Thoracic aorta (tissue), 2 donors: Measurements from ENCODE around the gene PRPF39. TPM values are rescaled to one million over a fixed set of nuclear protein-coding genes. Genes with fewer than 3 reads are reported as not detected.

Experiments used
- ATAC-seq: fragments of 150-250 bp; one replicate; pipeline ENCODE4 v1.8.0; 2017; ENCODE audit warnings: low read depth; ENCODE audit not compliant: insufficient number of reproducible peaks, low FRiP score
- DNase-seq: peaks from one replicate; pipeline ENCODE4 v3.0.0-alpha.2; 2020; ENCODE audit warnings: low spot score
- H3K27ac ChIP-seq, 2 donors: fragments of 200-600 bp; sonication (generic); 1 replicate in 1 of 2; 2 replicates in 1 of 2; pipeline ENCODE4 v1.5.1; 2016; ENCODE audit warnings: mild to moderate bottlenecking in 2 of 2, moderate library complexity in 2 of 2
- H3K27me3 ChIP-seq: fragments of 200-600 bp; sonication (generic); replicated peaks from 2 replicates; pipeline ENCODE4 v1.6.0; 2016; ENCODE audit warnings: mild to moderate bottlenecking; ENCODE audit not compliant: insufficient read depth
- H3K36me3 ChIP-seq: fragments of 200-600 bp; sonication (generic); one replicate; pipeline ENCODE4 v1.5.1; 2016
- H3K4me1 ChIP-seq, 2 donors: fragments of 200-600 bp; sonication (generic); 1 replicate in 1 of 2; 2 replicates in 1 of 2; pipeline versions ENCODE4 v1.5.1 to v1.6.0; 2016; ENCODE audit warnings: low read depth in 2 of 2, mild to moderate bottlenecking in 1 of 2; ENCODE audit not compliant: control insufficient read depth in 1 of 2
- H3K4me3 ChIP-seq: fragments of 200-600 bp; sonication (generic); 2 replicates; pipeline ENCODE4 v1.5.1; 2016; ENCODE audit warnings: mild to moderate bottlenecking
- H3K9me3 ChIP-seq: fragments of 200-600 bp; sonication (generic); 2 replicates; pipeline ENCODE4 v1.5.1; 2016
- CTCF ChIP-seq: fragments of 200-600 bp; sonication (generic); IDR thresholded peaks from one replicate; pipeline ENCODE4 v1.5.1; 2019; ENCODE audit warnings: antibody characterized with exemption
- total RNA-seq, 2 donors: library from RNA; depleted of rRNA; stranded (reverse); fragments of >200 nt; gene quantifications; one replicate each; pipeline versions ENCODE4 v1.1.0 to v1.2.3, GENCODE V29; 2016

The PRPF39 gene
- total RNA-seq, 2 donors from 2014 or later = 20.0 to 37.5 TPM

GRCh38 chr14:45089813-45090212 lies 5.9 kb downstream of the PRPF39 start:
- ATAC-seq = no peak
- H3K9me3 ChIP-seq = no peaks in the 10 kb centered on the region
- H3K36me3 ChIP-seq = no peaks in the 10 kb centered on the region
- DNase-seq = no peak
- H3K27me3 ChIP-seq = no peaks in the 10 kb centered on the region
- H3K27ac ChIP-seq = no peak overlapping the region
- peaks cover 22 to 32% of the 10 kb centered on the region in 2 donors for H3K4me1 ChIP-seq
- no peak overlapping the region for H3K4me3 ChIP-seq
- TF ChIP-seq CTCF = no peak

- Histone ChIP-seq H3K4me1 (peaks cover 13 to 15% of the 10 kb centered on the region in 2 donors), H3K4me3 (no peak overlapping the region), H3K27ac (no peak overlapping the region), H3K27me3 (no peaks in the 10 kb centered on the region), H3K9me3 (no peaks in the 10 kb centered on the region), H3K36me3 (peaks cover 5% of the 10 kb centered on the region)
- no peak for TF ChIP-seq CTCF
- ATAC-seq (no peak), DNase-seq (no peak)
Measured at GRCh38 chr14:45091710-45092109, 7.8 kb downstream of the PRPF39 start.

- no peak for DNase-seq
- ATAC-seq = no peak
- peaks cover 5 to 9% of the 10 kb centered on the region in 2 donors for H3K4me1 ChIP-seq
- no peaks in the 10 kb centered on the region for H3K27me3 ChIP-seq
- no peak overlapping the region for H3K4me3 ChIP-seq
- no peaks in the 10 kb centered on the region for H3K9me3 ChIP-seq
- no peak for TF ChIP-seq CTCF
- no peak overlapping the region for H3K27ac ChIP-seq
- H3K36me3 ChIP-seq = peaks cover 14% of the 10 kb centered on the region
Measured at GRCh38 chr14:45094275-45094674, 10.4 kb downstream of the PRPF39 start.

GRCh38 chr14:45095143-45095542 lies 11.2 kb downstream of the PRPF39 start:
- ATAC-seq (no peak), DNase-seq (no peak)
- Histone ChIP-seq H3K27me3 (no peaks in the 10 kb centered on the region), H3K9me3 (no peaks in the 10 kb centered on the region), H3K4me3 (no peak overlapping the region), H3K4me1 (peaks cover 0 to 1% of the 10 kb centered on the region in 2 donors), H3K36me3 (peaks cover 17% of the 10 kb centered on the region), H3K27ac (no peak overlapping the region)
- TF ChIP-seq CTCF = no peak

GRCh38 chr14:45096218-45096617 lies 12.3 kb downstream of the PRPF39 start:
- H3K36me3 ChIP-seq = peaks cover 22% of the 10 kb centered on the region

More at GRCh38 chr14:45096218-45096617, 12.3 kb downstream of the PRPF39 start:
- Histone ChIP-seq H3K27ac (no peak overlapping the region), H3K4me1 (no peaks in the 10 kb centered on the region), H3K9me3 (no peaks in the 10 kb centered on the region), H3K27me3 (no peaks in the 10 kb centered on the region), H3K4me3 (no peak overlapping the region)
- ATAC-seq (no peak), DNase-seq (no peak)
- no peak for TF ChIP-seq CTCF
